Heart right ventricle (tissue), 16 donors: Measurements from ENCODE around the gene NAGS. TPM values are rescaled to one million over a fixed set of nuclear protein-coding genes. Genes with fewer than 3 reads are reported as not detected.
A peak's percentile ranks its signal among the peaks of the same experiment; 100 is the strongest.

Experiments
- ATAC-seq, 8 donors: fragments of 200-7000 bp; cut with Tn5 transposase; one replicate each; pipeline ENCODE4 v1.9.1; 2020; ENCODE audit warnings: mild to moderate bottlenecking in 8 of 8, moderate library complexity in 8 of 8, moderate number of reproducible peaks in 1 of 8
- DNase-seq, 2 donors: peaks; one replicate each; pipeline ENCODE4 v3.0.0-alpha.2; 2020
- H3K27ac ChIP-seq, 10 donors: fragments of 200-600 bp; sonication (generic) in 2 of 10; one replicate each; pipeline versions ENCODE4 v1.5.0 to v1.8.0; 2020 to 2022; ENCODE audit warnings: mild to moderate bottlenecking in 3 of 10
- H3K27me3 ChIP-seq, 7 donors: fragments of 200-600 bp; one replicate each; pipeline ENCODE4 v1.8.0; 2021 to 2022; ENCODE audit warnings: mild to moderate bottlenecking in 2 of 7
- H3K36me3 ChIP-seq, 9 donors: fragments of 200-600 bp; sonication (generic) in 1 of 9; one replicate each; pipeline versions ENCODE4 v1.5.0 to v1.8.0; 2020 to 2022; ENCODE audit warnings: mild to moderate bottlenecking in 2 of 9
- H3K4me1 ChIP-seq, 9 donors: fragments of 200-600 bp; sonication (generic) in 1 of 9; one replicate each; pipeline versions ENCODE4 v1.5.0 to v1.8.0; 2020 to 2022; ENCODE audit warnings: mild to moderate bottlenecking in 4 of 9
- H3K4me3 ChIP-seq, 10 donors: fragments of 200-600 bp; sonication (generic) in 2 of 10; one replicate each; pipeline versions ENCODE4 v1.5.0 to v1.8.0; 2020 to 2022; ENCODE audit warnings: mild to moderate bottlenecking in 7 of 10, moderate library complexity in 2 of 10
- H3K9me3 ChIP-seq, 11 donors: fragments of 200-600 bp in 10 of 11; sonication (generic) in 2 of 11; one replicate each; pipeline versions ENCODE4 v1.5.0 to v1.8.0; 2013 to 2022; ENCODE audit warnings: mild to moderate bottlenecking in 2 of 11, control low read depth in 1 of 11, moderate library complexity in 1 of 11
- CTCF ChIP-seq, 9 donors: fragments of 200-600 bp; sonication (generic) in 2 of 9; IDR thresholded peaks; one replicate each; pipeline versions ENCODE4 v1.5.0 to v1.8.0; 2021 to 2022; ENCODE audit warnings: antibody characterized with exemption in 9 of 9, mild to moderate bottlenecking in 5 of 9, moderate library complexity in 1 of 9
- WGBS, 2 donors: extraction: QIAGEN DNeasy Blood & Tissue Kit; methylation state at CpG; one replicate each; pipeline ENCODE4 v1.1.7; 2013; ENCODE audit warnings: inconsistent platforms in 1 of 2; 5-methylcytosine and 5-hydroxymethylcytosine counted together
- intact Hi-C, 10 donors: fragments of 100-400 bp; cut with DNase I; formaldehyde crosslinking; loops; one replicate each; pipeline versions ENCODE4 v1.11.1 to v1.14.2; 2022
- polyA plus RNA-seq, 2 donors: library from polyadenylated mRNA; stranded (reverse); fragments of 200-250 nt; gene quantifications; one replicate each; pipeline ENCODE4 v1.2.3, GENCODE V29; 2013
- total RNA-seq, 10 donors: library from RNA; stranded (reverse); fragmentation: NEBNext Ultra II Directional in 3 of 10; extraction: Animal tissue kit (Norgen Biotek cat#: 25700) in 3 of 10; gene quantifications; one replicate each; pipeline versions ENCODE4 v1.2.1 to v1.2.4, GENCODE V29; 2021 to 2023
- donor health status: Arrhythmogenic right ventricular cardiomyopathy.
- donor health status: ischemic (EF 13 %, LVEDD 7.1; RV severe dilation, severe dysfunction).
- donor health status: healthy with polysubstance abuse.
- donor health status: DM: no; HTN: yes; CAD: no.
- donor health status: DM: no; HTN: no; CAD: no.
- donor health status: ischemic (EF 25% LVEDD 6.9; RV normal size, moderate dysfunction).
- donor health status: ischemic (EF 25% LVEDD 5.7; RV mildly dilated, moderate dysfunction).
- donor health status: healthy.
- donor health status: DM: yes; HTN: yes; CAD: no.
- donor health status: Ischemic cardiomyopathy.
- donor health status: ischemic (EF 35%, LVEDD 5.7; RV mildly dilated, moderate dysfunction).
- donor health status: nonischemic (EF 11% LVEDD 7.7; RV severe dilation, severe dysfunction).
- donor health status: DM: yes; HTN: yes; CAD: no.
- donor health status: PGD.
- donor health status: ischemic (EF 29% LVEDD 5.4; RV normal size, mild dysfunction).
- donor health status: nonischemic (EF 23%, LVEDD 6.1; RV moderate dilation, normal function).

Gene NAGS
- total and polyA plus RNA-seq, 12 donors, result 0.30 to 0.86 (median 0.53) TPM

- Histone ChIP-seq H3K27me3 (no peaks in the 10 kb centered on the region), H3K4me3 (no peak overlapping the region), H3K27ac (peak overlapping the region in 7 of 10 donors; percentile 11 to 66 (median 46)), H3K36me3 (peaks cover 0 to 95% (median 27%) of the 10 kb centered on the region in 9 donors), H3K4me1 (peaks cover 5 to 33% (median 15%) of the 10 kb centered on the region in 9 donors), H3K9me3 (no peaks in the 10 kb centered on the region)
- peak in 1 of 2 donors; percentile 42 for DNase-seq
- intact Hi-C loops, result no loop called here
- peak; percentile 58 to 93 (median 80) for ATAC-seq
- 35 to 49% methylated on average over 3 of the region's 3 CpGs for WGBS, 2 donors
- no peak for TF ChIP-seq CTCF (IDR thresholded peaks at IDR 0.05)
Observed at GRCh38 chr17:44053125-44053872, 48.9 kb downstream of the NAGS start.

Other genes with a start within 250 kb of the NAGS start
- under 1 TPM in 1 of 10 donors, not detected in 9; 0.14 TPM for gene SOST, start 245.8 kb upstream of the NAGS start, total RNA-seq
- gene SOST, start 245.8 kb upstream of the NAGS start, polyA plus RNA-seq, result under 1 TPM in 1 of 2 donors, not detected in 1; 0.03 TPM
- 100 to 1,000 TPM; 222 to 359 (median 297) TPM for gene DUSP3, start 225.6 kb upstream of the NAGS start, total RNA-seq
- gene DUSP3, start 225.6 kb upstream of the NAGS start, polyA plus RNA-seq, result 100 to 1,000 TPM; 119 to 371 TPM
- gene CFAP97D1, start 224.2 kb upstream of the NAGS start, total RNA-seq, result under 1 TPM in 3 of 10 donors, not detected in 7; 0.07 to 0.09 (median 0.09) TPM
- gene CFAP97D1, start 224.2 kb upstream of the NAGS start, polyA plus RNA-seq, result not detected
- gene MPP3, start 171.5 kb upstream of the NAGS start, total RNA-seq, result 10 to 100 TPM; 16.6 to 84.2 (median 26.6) TPM
- 10 to 100 TPM; 41.0 to 90.1 TPM for gene MPP3, start 171.5 kb upstream of the NAGS start, polyA plus RNA-seq
- 10 to 100 TPM in 7 of 10 donors, 1 to 10 TPM in 3; 3.8 to 70.9 (median 12.7) TPM for gene CD300LG, start 157.4 kb upstream of the NAGS start, total RNA-seq
- 10 to 100 TPM; 30.0 to 34.3 TPM for gene CD300LG, start 157.4 kb upstream of the NAGS start, polyA plus RNA-seq
- gene MPP2, start 97.1 kb upstream of the NAGS start, total RNA-seq, result 10 to 100 TPM in 8 of 10 donors, 1 to 10 TPM in 2; 9.1 to 20.7 (median 14.1) TPM
- 1 to 10 TPM; 5.0 to 5.4 TPM for gene MPP2, start 97.1 kb upstream of the NAGS start, polyA plus RNA-seq
- gene PPY, start 62.1 kb upstream of the NAGS start, total RNA-seq, result not detected
- not detected for gene PPY, start 62.1 kb upstream of the NAGS start, polyA plus RNA-seq
- not detected for gene PYY, start 50.7 kb upstream of the NAGS start, total RNA-seq
- under 1 TPM in 1 of 2 donors, not detected in 1; 0.06 TPM for gene PYY, start 50.7 kb upstream of the NAGS start, polyA plus RNA-seq
- gene TMEM101, start 10.3 kb downstream of the NAGS start, total RNA-seq, result 10 to 100 TPM; 15.6 to 22.1 (median 17.9) TPM
- gene TMEM101, start 10.3 kb downstream of the NAGS start, polyA plus RNA-seq, result 10 to 100 TPM; 15.7 to 26.4 TPM
- 10 to 100 TPM; 37.9 to 60.7 (median 43.8) TPM for gene LSM12, start 62.0 kb downstream of the NAGS start, total RNA-seq
- 10 to 100 TPM; 25.2 to 41.7 TPM for gene LSM12, start 62.0 kb downstream of the NAGS start, polyA plus RNA-seq
- 10 to 100 TPM; 28.9 to 47.3 (median 32.9) TPM for gene G6PC3, start 66.1 kb downstream of the NAGS start, total RNA-seq
- gene G6PC3, start 66.1 kb downstream of the NAGS start, polyA plus RNA-seq, result 100 to 1,000 TPM in 1 of 2 donors, 10 to 100 TPM in 1; 78.0 to 114 TPM
- 10 to 100 TPM; 55.2 to 85.4 (median 68.3) TPM for gene HDAC5, start 119.0 kb downstream of the NAGS start, total RNA-seq
- 10 to 100 TPM; 56.3 to 63.7 TPM for gene HDAC5, start 119.0 kb downstream of the NAGS start, polyA plus RNA-seq
- 1 to 10 TPM in 4 of 10 donors, under 1 TPM in 6; 0.49 to 1.9 (median 0.74) TPM for gene HROB, start 137.3 kb downstream of the NAGS start, total RNA-seq
- under 1 TPM; 0.28 to 0.37 TPM for gene HROB, start 137.3 kb downstream of the NAGS start, polyA plus RNA-seq
- 10 to 100 TPM; 12.4 to 16.4 (median 13.6) TPM for gene ASB16, start 166.1 kb downstream of the NAGS start, total RNA-seq
- gene ASB16, start 166.1 kb downstream of the NAGS start, polyA plus RNA-seq, result 1 to 10 TPM in 1 of 2 donors, under 1 TPM in 1; 0.64 to 6.5 TPM
- 10 to 100 TPM; 16.3 to 28.3 (median 19.6) TPM for gene TMUB2, start 182.3 kb downstream of the NAGS start, total RNA-seq
- 10 to 100 TPM; 27.8 to 37.2 TPM for gene TMUB2, start 182.3 kb downstream of the NAGS start, polyA plus RNA-seq
- 10 to 100 TPM; 23.7 to 40.6 (median 32.4) TPM for gene ATXN7L3, start 195.3 kb downstream of the NAGS start, total RNA-seq
- 10 to 100 TPM; 29.0 to 29.8 TPM for gene ATXN7L3, start 195.3 kb downstream of the NAGS start, polyA plus RNA-seq
- 10 to 100 TPM; 35.9 to 56.3 (median 42.5) TPM for gene UBTF, start 215.1 kb downstream of the NAGS start, total RNA-seq
- gene UBTF, start 215.1 kb downstream of the NAGS start, polyA plus RNA-seq, result 10 to 100 TPM; 30.8 to 34.4 TPM